Mucosa of descending colon (tissue), 3 donors: ENCODE data around the gene ZMIZ1. TPM values are rescaled to one million over a fixed set of nuclear protein-coding genes. Genes with fewer than 3 reads are reported as not detected.

Experiments
- ATAC-seq: fragments of 200-7000 bp; cut with Tn5 transposase; one replicate; pipeline ENCODE4 v1.9.1; 2020; ENCODE audit warnings: mild to moderate bottlenecking, moderate library complexity
- DNase-seq, 3 donors: peaks; one replicate each; pipeline ENCODE4 v3.0.0-alpha.2; 2020
- H3K36me3 ChIP-seq: fragments of 200-600 bp; one replicate; pipeline ENCODE4 v1.8.0; 2021; ENCODE audit warnings: low read depth, mild to moderate bottlenecking
- H3K4me1 ChIP-seq: fragments of 200-600 bp; one replicate; pipeline ENCODE4 v1.8.0; 2021; ENCODE audit warnings: low read depth, mild to moderate bottlenecking
- H3K4me3 ChIP-seq: fragments of 200-600 bp; one replicate; pipeline ENCODE4 v1.8.0; 2021; ENCODE audit warnings: mild to moderate bottlenecking
- H3K9me3 ChIP-seq: fragments of 200-600 bp; one replicate; pipeline ENCODE4 v1.8.0; 2021; ENCODE audit warnings: mild to moderate bottlenecking
- CTCF ChIP-seq: fragments of 200-600 bp; IDR thresholded peaks from one replicate; pipeline ENCODE4 v1.8.0; 2022; ENCODE audit warnings: antibody characterized with exemption, mild to moderate bottlenecking
- intact Hi-C, 2 donors: fragments of 100-400 bp; cut with DNase I in 1 of 2; cut with micrococcal nuclease in 1 of 2; formaldehyde crosslinking; loops; one replicate each; pipeline versions ENCODE4 v1.11.0 to v1.11.1; 2022; cut with DNase I, micrococcal nuclease
- total RNA-seq, 3 donors: library from RNA; stranded (reverse); fragmentation: NEBNext Ultra II Directional in 2 of 3; extraction: Animal tissue kit (Norgen Biotek cat#: 25700) in 2 of 3; gene quantifications; one replicate each; pipeline versions ENCODE4 v1.2.1 to v1.2.4, GENCODE V29; 2021 to 2023
- donor health status: DM: no; HTN: no; CAD: no; lungs with moderate emphysema.
- donor health status: DM: no; HTN: no; CAD: no.
- donor health status: DM: no; HTN: yes; CAD: no.

ZMIZ1 gene
- total RNA-seq, 3 donors from 2014 or later: 61.4 to 103 (median 89.1) TPM

- H3K4me1 ChIP-seq: peaks cover 35% of the 10 kb centered on the region
- intact Hi-C loops: no loop called here
- no peaks in the 10 kb centered on the region for H3K9me3 ChIP-seq
- no peaks in the 10 kb centered on the region for H3K36me3 ChIP-seq
- DNase-seq (no peak), ATAC-seq (no peak)
- H3K4me3 ChIP-seq: no peak overlapping the region
- TF ChIP-seq CTCF: no peak
Measured at GRCh38 chr10:79144351-79145173, 75.8 kb downstream of the ZMIZ1 start.

- no peak overlapping the region for H3K4me3 ChIP-seq
- TF ChIP-seq CTCF: no peak
- no peak for DNase-seq
- no peaks in the 10 kb centered on the region for H3K36me3 ChIP-seq
- H3K4me1 ChIP-seq: peaks cover 41% of the 10 kb centered on the region
- H3K9me3 ChIP-seq: no peaks in the 10 kb centered on the region
- intact Hi-C loops: no loop called here
- no peak for ATAC-seq
Measured at GRCh38 chr10:79145174-79145483, 76.4 kb downstream of the ZMIZ1 start.

- TF ChIP-seq CTCF: no peak
- no peak for DNase-seq
- H3K4me3 ChIP-seq: no peak overlapping the region
- H3K36me3 ChIP-seq: no peaks in the 10 kb centered on the region
- H3K9me3 ChIP-seq: no peaks in the 10 kb centered on the region
- no peak for ATAC-seq
- peaks cover 47% of the 10 kb centered on the region for H3K4me1 ChIP-seq
- intact Hi-C loops: no loop called here
Measured at GRCh38 chr10:79145517-79146470, 77.0 kb downstream of the ZMIZ1 start.

- intact Hi-C loops: no loop called here
- TF ChIP-seq CTCF: no peak
- DNase-seq: peak; percentile 62 to 69 (median 63)
- Histone ChIP-seq H3K36me3 (no peaks in the 10 kb centered on the region), H3K4me1 (peaks cover 51% of the 10 kb centered on the region), H3K9me3 (no peaks in the 10 kb centered on the region), H3K4me3 (no peak overlapping the region)
- ATAC-seq: peak; percentile 14
Measured at GRCh38 chr10:79146611-79147130, 77.9 kb downstream of the ZMIZ1 start.

GRCh38 chr10:79147306-79147705 is 78.5 kb downstream of the ZMIZ1 start:
- no peak for ATAC-seq
- Histone ChIP-seq H3K4me3 (no peak overlapping the region), H3K9me3 (no peaks in the 10 kb centered on the region), H3K36me3 (no peaks in the 10 kb centered on the region), H3K4me1 (peaks cover 48% of the 10 kb centered on the region)
- no peak for TF ChIP-seq CTCF
- intact Hi-C loops: no loop called here
- DNase-seq: no peak
